ENCODE measurements around the gene HINT2.
A peak's percentile ranks its signal among the peaks of the same experiment; 100 is the strongest.

Gene HINT2

GRCh38 chr9:35793461-35793860, 21.4 kb downstream of the HINT2 start:
- TF ChIP-seq, protein P1, sequence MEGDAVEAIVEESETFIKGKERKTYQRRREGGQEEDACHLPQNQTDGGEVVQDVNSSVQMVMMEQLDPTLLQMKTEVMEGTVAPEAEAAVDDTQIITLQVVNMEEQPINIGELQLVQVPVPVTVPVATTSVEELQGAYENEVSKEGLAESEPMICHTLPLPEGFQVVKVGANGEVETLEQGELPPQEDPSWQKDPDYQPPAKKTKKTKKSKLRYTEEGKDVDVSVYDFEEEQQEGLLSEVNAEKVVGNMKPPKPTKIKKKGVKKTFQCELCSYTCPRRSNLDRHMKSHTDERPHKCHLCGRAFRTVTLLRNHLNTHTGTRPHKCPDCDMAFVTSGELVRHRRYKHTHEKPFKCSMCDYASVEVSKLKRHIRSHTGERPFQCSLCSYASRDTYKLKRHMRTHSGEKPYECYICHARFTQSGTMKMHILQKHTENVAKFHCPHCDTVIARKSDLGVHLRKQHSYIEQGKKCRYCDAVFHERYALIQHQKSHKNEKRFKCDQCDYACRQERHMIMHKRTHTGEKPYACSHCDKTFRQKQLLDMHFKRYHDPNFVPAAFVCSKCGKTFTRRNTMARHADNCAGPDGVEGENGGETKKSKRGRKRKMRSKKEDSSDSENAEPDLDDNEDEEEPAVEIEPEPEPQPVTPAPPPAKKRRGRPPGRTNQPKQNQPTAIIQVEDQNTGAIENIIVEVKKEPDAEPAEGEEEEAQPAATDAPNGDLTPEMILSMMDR (conservative IDR thresholded peaks at IDR 0.05) = no peak
- H3K27ac ChIP-seq = no peak overlapping the region

DNA sequence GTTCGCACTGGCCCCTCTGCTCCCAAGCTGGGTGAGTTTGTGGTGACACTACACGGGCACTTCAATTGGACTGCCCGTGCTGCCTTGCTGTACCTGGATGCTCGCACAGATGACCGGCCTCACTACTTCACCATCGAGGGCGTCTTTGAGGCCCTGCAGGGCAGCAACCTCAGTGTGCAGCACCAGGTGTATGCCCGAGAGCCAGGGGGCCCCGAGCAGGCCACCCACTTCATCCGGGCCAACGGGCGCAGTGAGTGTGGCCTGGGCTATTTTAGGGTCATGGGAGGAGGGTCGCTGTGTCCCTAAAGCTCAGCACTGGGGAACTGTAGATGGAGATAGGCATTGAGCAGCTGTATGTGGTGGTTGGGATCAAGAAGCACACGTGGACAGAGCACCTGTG, 22.0 kb downstream of the HINT2 start:
- TF ChIP-seq, protein P1 (conservative IDR thresholded peaks at IDR 0.05) = no peak
- H3K27ac ChIP-seq = no peak overlapping the region

GRCh38 chr9:35792024-35792813, 22.6 kb downstream of the HINT2 start:
- H3K27ac ChIP-seq = no peak overlapping the region
- TF ChIP-seq, protein P1 (conservative IDR thresholded peaks at IDR 0.05) = no peak

DNA sequence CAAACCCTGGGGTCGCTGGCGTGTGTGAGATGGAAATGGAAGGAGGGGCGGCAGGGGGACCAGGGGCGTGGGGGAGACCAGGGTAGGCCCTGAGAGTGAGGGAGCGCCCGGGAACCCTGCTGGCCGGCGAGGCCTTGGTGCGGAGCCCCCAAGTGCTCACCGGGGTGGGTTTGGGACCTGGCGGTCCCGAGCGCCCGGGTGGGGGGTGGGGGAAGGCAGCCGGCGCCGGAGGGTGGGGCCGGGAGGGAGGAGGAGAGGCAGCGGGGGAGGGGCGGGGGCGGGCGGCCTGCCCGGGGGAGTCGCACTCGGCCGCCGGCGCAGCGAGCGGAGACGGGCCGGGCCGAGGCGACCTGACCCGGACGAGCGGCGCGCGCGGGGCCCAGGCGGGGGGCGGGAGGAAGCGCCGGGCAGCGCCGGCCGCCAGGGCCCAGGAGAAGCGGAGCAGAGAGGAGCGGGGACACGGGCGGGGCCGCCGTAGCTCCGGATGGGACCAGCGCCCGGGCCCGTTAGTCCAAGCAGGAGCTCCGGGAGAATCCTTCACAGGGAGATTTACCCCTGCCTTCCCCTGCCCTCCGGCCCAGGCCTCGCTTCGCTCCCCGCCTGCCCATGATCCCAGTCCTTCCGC, 23.4 kb downstream of the HINT2 start, which contains the start of gene NPR2:
Gene NPR2 (plus strand): TSS at position 295 of the 625 bp plus-strand sequence. CDS start 818 bp downstream, outside the sequence.
- peak within 1 kb of the TSS; percentile 15; the same call in 1 of the 2 replicates for H3K27ac ChIP-seq
- TF ChIP-seq, protein P1 (conservative IDR thresholded peaks at IDR 0.05) = no peak

DNA sequence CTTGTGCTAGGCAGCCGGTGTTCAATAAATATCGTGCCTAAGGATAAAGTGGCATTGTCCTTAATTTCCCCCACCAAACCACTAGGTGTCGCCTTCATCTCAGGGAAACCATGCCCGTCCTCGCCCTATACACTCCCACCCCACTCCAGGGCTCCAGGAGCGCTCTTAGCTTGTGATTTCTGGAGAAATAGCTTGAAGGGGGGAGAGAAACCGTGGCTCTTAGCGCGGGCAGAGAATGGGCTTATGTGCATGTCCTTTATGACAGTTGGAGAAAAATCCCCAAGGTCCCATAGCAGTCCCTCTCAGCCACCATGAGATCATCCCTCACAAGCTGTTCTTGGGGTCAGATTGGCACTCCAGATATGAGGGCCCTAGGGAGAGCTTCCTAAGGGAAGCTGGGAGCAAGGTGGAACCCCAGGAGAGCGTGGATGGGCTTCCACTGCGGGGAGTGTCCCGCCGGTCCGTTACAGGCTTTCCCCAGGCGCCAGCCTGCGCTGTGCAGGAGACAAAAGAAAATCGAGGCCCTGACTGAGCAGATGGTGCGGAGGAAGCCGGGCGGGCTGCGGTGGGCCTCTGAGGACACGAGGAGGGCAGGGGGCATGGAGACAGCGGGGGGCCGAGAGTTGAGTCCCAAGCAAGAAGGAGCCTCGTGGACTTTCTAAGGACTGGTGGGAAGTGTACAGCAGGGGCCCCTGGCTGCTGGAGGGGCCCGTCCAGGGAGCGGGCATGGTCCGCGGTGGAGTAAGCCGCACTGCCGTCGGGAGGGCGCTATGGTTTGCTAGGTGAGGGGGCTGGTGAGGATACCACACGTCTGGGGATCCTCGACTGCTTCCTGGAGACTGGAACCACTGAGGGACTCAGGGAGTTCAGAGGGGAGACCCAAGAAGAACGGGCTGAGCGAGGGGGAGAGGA, 24.2 kb downstream of the HINT2 start:
- H3K27ac ChIP-seq = peak overlapping the region; percentile 15; the same call in 1 of the 2 replicates
- TF ChIP-seq, protein P1 (conservative IDR thresholded peaks at IDR 0.05) = peak; percentile 92

DNA sequence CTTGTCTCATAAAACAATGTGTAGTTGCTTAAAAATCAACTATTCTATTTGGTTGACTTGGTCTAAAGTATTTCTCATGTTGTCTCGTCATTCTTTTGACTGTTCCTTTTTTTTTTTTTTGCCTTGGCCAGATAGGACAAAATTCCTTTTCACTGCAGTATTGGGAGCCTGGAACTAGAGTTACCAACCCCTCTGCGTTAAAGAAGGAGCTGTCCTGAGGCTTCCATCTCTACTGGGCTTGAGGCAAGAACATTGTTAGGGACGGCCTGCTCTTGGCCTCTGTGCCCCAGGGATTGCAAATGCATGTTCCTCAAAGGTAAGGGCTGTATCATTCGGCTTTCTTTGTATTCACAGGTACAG, 24.8 kb downstream of the HINT2 start:
- TF ChIP-seq, protein P1 (conservative IDR thresholded peaks at IDR 0.05) = no peak
- no peak overlapping the region for H3K27ac ChIP-seq

DNA sequence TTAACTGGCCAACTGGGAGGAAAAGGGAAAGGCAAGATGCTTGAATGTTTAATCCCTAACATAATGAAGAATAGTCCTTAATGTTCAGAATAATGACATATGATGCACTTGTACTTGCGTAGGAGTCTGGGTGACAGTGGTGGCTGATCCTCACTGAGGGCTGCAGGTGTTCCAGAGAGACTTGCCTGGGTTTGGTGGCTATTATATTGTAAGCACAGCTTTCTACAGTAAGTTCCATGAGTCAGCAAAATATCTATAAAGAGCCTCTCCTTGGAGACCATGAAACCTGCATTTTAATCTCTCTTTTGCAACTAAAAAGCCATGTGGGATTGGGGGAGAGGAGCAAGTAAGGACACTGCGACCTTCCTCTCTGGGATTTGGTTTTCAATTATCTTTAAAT, 25.3 kb downstream of the HINT2 start:
- TF ChIP-seq, protein P1 (conservative IDR thresholded peaks at IDR 0.05) = no peak
- H3K27ac ChIP-seq = no peak overlapping the region
